IMR-90 (cell line): ENCODE measurements around the gene TEX13D. TPM values are rescaled to one million over a fixed set of nuclear protein-coding genes. Genes with fewer than 3 reads are reported as not detected.

ENCODE experiments used
- ATAC-seq: fragments of 200-7000 bp; cut with Tn5 transposase; 2 replicates; pipeline ENCODE4 v1.9.1; 2020; ENCODE audit warnings: low read depth, mild to moderate bottlenecking, moderate library complexity
- BruUV-seq: library from RNA; stranded (reverse); fragments of 400-500 nt; replicated peaks from 2 replicates; lab custom pipeline; 2021; lab: Mats Ljungman, UMichigan
- CTCF ChIA-PET: fragments of 300-600 bp; formaldehyde crosslinking; extraction: SDS; loops from one replicate; lab custom pipeline; 2021; ENCODE audit warnings: antibody characterized with exemption; lab: Yijun Ruan, JAX
- POLR2A ChIA-PET: fragments of 300-600 bp; sonication (Branson Sonifier 250); formaldehyde crosslinking; loops from one replicate; lab custom pipeline; 2022; ENCODE audit warnings: antibody characterized with exemption; ENCODE audit not compliant: unreplicated experiment; lab: Charles Lee
- DNase-seq: peaks from one replicate; pipeline ENCODE4 v3.0.0; 2013
- H2AFZ ChIP-seq: replicated peaks from 2 replicates; pipeline ENCODE3; 2013; ENCODE audit warnings: low read length, mild to moderate bottlenecking; ENCODE audit not compliant: poor library complexity
- H2AK5ac ChIP-seq: 2 replicates; pipeline ENCODE4 v1.6.1; 2013; ENCODE audit warnings: low read depth, low read length, inconsistent platforms
- H2AK9ac ChIP-seq: replicated peaks from 2 replicates; pipeline ENCODE3; 2013; ENCODE audit warnings: mild to moderate bottlenecking, low read depth, low read length, moderate library complexity; ENCODE audit not compliant: poor library complexity
- H2BK120ac ChIP-seq: 2 replicates; pipeline ENCODE4 v1.6.1; 2013; ENCODE audit warnings: low read depth, low read length, inconsistent platforms
- H2BK15ac ChIP-seq: 3 replicates; pipeline ENCODE4 v1.6.1; 2013; ENCODE audit warnings: low read depth, low read length, inconsistent platforms
- H2BK20ac ChIP-seq: 2 replicates; pipeline ENCODE4 v1.6.1; 2013; ENCODE audit warnings: low read depth, mild to moderate bottlenecking, inconsistent platforms, low read length, moderate library complexity
- H2BK5ac ChIP-seq: 2 replicates; pipeline ENCODE4 v1.6.1; 2013; ENCODE audit warnings: mild to moderate bottlenecking, low read depth, low read length, inconsistent platforms; ENCODE audit not compliant: poor library complexity, severe bottlenecking
- H3K14ac ChIP-seq: replicated peaks from 2 replicates; pipeline ENCODE4 v1.6.1; 2013; ENCODE audit warnings: low read depth, low read length, inconsistent platforms
- H3K18ac ChIP-seq: 2 replicates; pipeline ENCODE4 v1.6.1; 2013; ENCODE audit warnings: low read depth, low read length, control low read depth
- H3K23ac ChIP-seq: 2 replicates; pipeline ENCODE4 v1.6.1; 2013; ENCODE audit warnings: low read depth, low read length, inconsistent platforms
- H3K27ac ChIP-seq: 2 replicates; pipeline ENCODE4 v1.5.1; 2013; ENCODE audit warnings: mild to moderate bottlenecking, control low read depth, low read length; ENCODE audit not compliant: insufficient read depth
- H3K27me3 ChIP-seq: 2 replicates; pipeline ENCODE4 v1.6.1; 2013; ENCODE audit warnings: low read length; ENCODE audit not compliant: control insufficient read depth, insufficient read depth
- H3K36me3 ChIP-seq: 2 replicates; pipeline ENCODE4 v1.6.1; 2013; ENCODE audit warnings: low read length, mixed read lengths; ENCODE audit not compliant: control insufficient read depth, insufficient read depth
- H3K4ac ChIP-seq: 2 replicates; pipeline ENCODE4 v1.6.1; 2013; ENCODE audit warnings: low read depth, low read length, inconsistent platforms
- H3K4me1 ChIP-seq: 2 replicates; pipeline ENCODE4 v1.6.1; 2013; ENCODE audit warnings: low read length, mixed read lengths; ENCODE audit not compliant: control insufficient read depth, insufficient read depth
- H3K4me2 ChIP-seq: 2 replicates; pipeline ENCODE4 v1.6.1; 2013; ENCODE audit warnings: low read depth, mild to moderate bottlenecking, control low read depth, low read length, moderate library complexity
- H3K4me3 ChIP-seq: 2 replicates; pipeline ENCODE4 v1.5.1; 2013; ENCODE audit warnings: low read depth, mild to moderate bottlenecking, control low read depth, low read length, moderate library complexity; ENCODE audit not compliant: insufficient read depth
- H3K56ac ChIP-seq: 2 replicates; pipeline ENCODE4 v1.6.1; 2013; ENCODE audit warnings: low read length, inconsistent platforms; ENCODE audit not compliant: insufficient read depth; ENCODE audit errors: extremely low read depth
- H3K79me1 ChIP-seq, 2 experiments: 2 replicates each; pipeline ENCODE4 v1.6.1; 2013; ENCODE audit warnings: low read length in 2 of 2, inconsistent platforms in 1 of 2, low read depth in 1 of 2
- H3K9ac ChIP-seq: 2 replicates; pipeline ENCODE4 v1.6.1; 2013; ENCODE audit warnings: low read depth, low read length, control low read depth
- H3K9me1 ChIP-seq: 2 replicates; pipeline ENCODE4 v1.6.1; 2013; ENCODE audit warnings: low read length, inconsistent platforms; ENCODE audit not compliant: insufficient read depth
- H3K9me3 ChIP-seq: 2 replicates; pipeline ENCODE4 v1.6.1; 2013; ENCODE audit warnings: low read length; ENCODE audit not compliant: control insufficient read depth, insufficient read depth
- H4K20me1 ChIP-seq: 2 replicates; pipeline ENCODE4 v1.6.1; 2013; ENCODE audit warnings: low read length, inconsistent platforms; ENCODE audit not compliant: insufficient read depth
- H4K5ac ChIP-seq: 2 replicates; pipeline ENCODE4 v1.6.1; 2013; ENCODE audit warnings: mild to moderate bottlenecking, low read depth, low read length, control low read depth
- H4K8ac ChIP-seq, 2 experiments: 2 replicates each; pipeline ENCODE4 v1.6.1; 2013; ENCODE audit warnings: low read depth in 2 of 2, low read length in 2 of 2, control low read depth in 1 of 2, inconsistent platforms in 1 of 2
- H4K91ac ChIP-seq: 2 replicates; pipeline ENCODE4 v1.6.1; 2013; ENCODE audit warnings: low read depth, low read length, inconsistent platforms; ENCODE audit not compliant: insufficient read depth
- BHLHE40 ChIP-seq: fragments of 150-350 bp; IDR thresholded peaks from 2 replicates; pipeline ENCODE4 v1.6.1; 2016; ENCODE audit warnings: mild to moderate bottlenecking, low read depth, low read length
- CEBPB ChIP-seq: IDR thresholded peaks from 2 replicates; pipeline ENCODE4 v1.6.1; 2012; ENCODE audit warnings: low read depth, low read length, improper control_type of control experiment
- CHD1 ChIP-seq: IDR thresholded peaks from 2 replicates; pipeline ENCODE4 v1.6.1; 2012; ENCODE audit warnings: low read depth, low read length, improper control_type of control experiment
- FOS ChIP-seq: fragments of 150-350 bp; IDR thresholded peaks from 2 replicates; pipeline ENCODE4 v1.6.1; 2016; ENCODE audit warnings: low read depth, low read length
- MAFK ChIP-seq: IDR thresholded peaks from 2 replicates; pipeline ENCODE4 v1.6.1; 2012; ENCODE audit warnings: low read depth, low read length, improper control_type of control experiment
- MAZ ChIP-seq: IDR thresholded peaks from 2 replicates; pipeline ENCODE4 v1.6.1; 2012; ENCODE audit warnings: low read depth, mild to moderate bottlenecking, low read length, improper control_type of control experiment, moderate library complexity, borderline replicate concordance
- MXI1 ChIP-seq: IDR thresholded peaks from 2 replicates; pipeline ENCODE4 v1.6.1; 2012; ENCODE audit warnings: low read depth, mild to moderate bottlenecking, low read length, moderate library complexity, borderline replicate concordance
- NFE2L2 ChIP-seq: fragments of 150-350 bp; IDR thresholded peaks from 2 replicates; pipeline ENCODE4 v1.6.1; 2016; ENCODE audit warnings: low read depth, mild to moderate bottlenecking, low read length
- POLR2A ChIP-seq: IDR thresholded peaks from 2 replicates; pipeline ENCODE4 v1.6.1; 2012; ENCODE audit warnings: mild to moderate bottlenecking, low read depth, low read length
- RAD21 ChIP-seq: IDR thresholded peaks from 2 replicates; pipeline ENCODE4 v1.6.1; 2012; ENCODE audit warnings: low read length, improper control_type of control experiment
- RCOR1 ChIP-seq: IDR thresholded peaks from 2 replicates; pipeline ENCODE4 v1.6.1; 2012; ENCODE audit warnings: mild to moderate bottlenecking, low read length, improper control_type of control experiment; ENCODE audit not compliant: insufficient replicate concordance
- RFX5 ChIP-seq: IDR thresholded peaks from 2 replicates; pipeline ENCODE4 v1.8.0; 2012; ENCODE audit warnings: low read depth, mild to moderate bottlenecking, low read length, moderate library complexity
- SMC3 ChIP-seq: fragments of 150-350 bp; IDR thresholded peaks from 2 replicates; pipeline ENCODE4 v1.6.1; 2016; ENCODE audit warnings: low read depth, mild to moderate bottlenecking, antibody characterized with exemption, low read length, moderate library complexity
- WGBS, 2 experiments: methylation state at CpG; one replicate each; pipeline versions ENCODE4 v1.1.5 to v1.1.7; 2013; ENCODE audit warnings: missing lambda C conversion rate in 2 of 2; ENCODE audit not compliant: insufficient read length in 1 of 2; ENCODE audit errors: extremely low coverage in 2 of 2; 5-methylcytosine and 5-hydroxymethylcytosine counted together
- dilution Hi-C: fragments of 300-500 bp; cut with HindIII; formaldehyde crosslinking; loops from one replicate; pipeline ENCODE4 v1.14.3; 2018; ENCODE audit warnings: low sequenced_read_pairs; ENCODE audit not compliant: unreplicated experiment
- in situ Hi-C: fragments of 300-500 bp; cut with MboI; formaldehyde crosslinking; loops from 3 replicates; pipeline ENCODE4 v1.14.3; 2019; ENCODE audit warnings: low sequenced_read_pairs, inconsistent platforms, mixed read lengths
- intact Hi-C: fragments of 100-400 bp; cut with micrococcal nuclease; formaldehyde crosslinking; loops from 2 replicates; pipeline ENCODE4 v1.10.0; 2022
- polyA plus RNA-seq, 3 experiments: library from polyadenylated mRNA; depleted of rRNA; stranded (reverse); fragments of >200 nt; gene quantifications; 2 replicates each; pipeline ENCODE4 v1.2.3, GENCODE V29; 2012; ENCODE audit warnings: low replicate concordance in 1 of 3
- total RNA-seq: library from RNA; depleted of rRNA; stranded (reverse); fragments of >200 nt; gene quantifications from 2 replicates; pipeline ENCODE4 v1.2.3, GENCODE V29; 2012
- TF ChIP-seq, protein P1 (sequence below): fragments of 150-350 bp; IDR thresholded peaks from 2 replicates; pipeline ENCODE4 v1.6.1; 2017; ENCODE audit warnings: mild to moderate bottlenecking, antibody characterized with exemption, low read length, low read depth
- TF ChIP-seq, protein P2 (sequence below): fragments of 150-350 bp; IDR thresholded peaks from 2 replicates; pipeline ENCODE4 v1.6.1; 2016; ENCODE audit warnings: low read depth, mild to moderate bottlenecking, low read length, moderate library complexity, borderline replicate concordance
- TF ChIP-seq, protein P3 (sequence below): conservative IDR thresholded peaks from 2 replicates; pipeline ENCODE4 v1.5.1; 2012; ENCODE audit warnings: mild to moderate bottlenecking, low read depth, low read length, improper control_type of control experiment

The TEX13D gene
- total and polyA plus RNA-seq, 2 of the 4 experiments (the other 2 are of a cell fraction), result not detected

- no peak overlapping the region for H3K18ac ChIP-seq
- DNase-seq (no peak), ATAC-seq (no peak)
- H4K91ac ChIP-seq, result no peak overlapping the region
- no peak overlapping the region for H2AFZ ChIP-seq
- no peak overlapping the region for H3K4me2 ChIP-seq
- H2BK5ac ChIP-seq, result no peak overlapping the region
- TF ChIP-seq MXI1 (no peak), SMC3 (no peak), RAD21 (no peak), BHLHE40 (no peak), FOS (no peak), NFE2L2 (no peak), RCOR1 (no peak), CEBPB (no peak), MAFK (no peak), MAZ (no peak), POLR2A (no peak), CHD1 (no peak), RFX5 (no peak)
- TF ChIP-seq, protein P1, sequence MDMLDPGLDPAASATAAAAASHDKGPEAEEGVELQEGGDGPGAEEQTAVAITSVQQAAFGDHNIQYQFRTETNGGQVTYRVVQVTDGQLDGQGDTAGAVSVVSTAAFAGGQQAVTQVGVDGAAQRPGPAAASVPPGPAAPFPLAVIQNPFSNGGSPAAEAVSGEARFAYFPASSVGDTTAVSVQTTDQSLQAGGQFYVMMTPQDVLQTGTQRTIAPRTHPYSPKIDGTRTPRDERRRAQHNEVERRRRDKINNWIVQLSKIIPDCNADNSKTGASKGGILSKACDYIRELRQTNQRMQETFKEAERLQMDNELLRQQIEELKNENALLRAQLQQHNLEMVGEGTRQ, result no peak
- TF ChIP-seq, protein P2, sequence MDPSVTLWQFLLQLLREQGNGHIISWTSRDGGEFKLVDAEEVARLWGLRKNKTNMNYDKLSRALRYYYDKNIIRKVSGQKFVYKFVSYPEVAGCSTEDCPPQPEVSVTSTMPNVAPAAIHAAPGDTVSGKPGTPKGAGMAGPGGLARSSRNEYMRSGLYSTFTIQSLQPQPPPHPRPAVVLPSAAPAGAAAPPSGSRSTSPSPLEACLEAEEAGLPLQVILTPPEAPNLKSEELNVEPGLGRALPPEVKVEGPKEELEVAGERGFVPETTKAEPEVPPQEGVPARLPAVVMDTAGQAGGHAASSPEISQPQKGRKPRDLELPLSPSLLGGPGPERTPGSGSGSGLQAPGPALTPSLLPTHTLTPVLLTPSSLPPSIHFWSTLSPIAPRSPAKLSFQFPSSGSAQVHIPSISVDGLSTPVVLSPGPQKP, result no peak
- TF ChIP-seq, protein P3, sequence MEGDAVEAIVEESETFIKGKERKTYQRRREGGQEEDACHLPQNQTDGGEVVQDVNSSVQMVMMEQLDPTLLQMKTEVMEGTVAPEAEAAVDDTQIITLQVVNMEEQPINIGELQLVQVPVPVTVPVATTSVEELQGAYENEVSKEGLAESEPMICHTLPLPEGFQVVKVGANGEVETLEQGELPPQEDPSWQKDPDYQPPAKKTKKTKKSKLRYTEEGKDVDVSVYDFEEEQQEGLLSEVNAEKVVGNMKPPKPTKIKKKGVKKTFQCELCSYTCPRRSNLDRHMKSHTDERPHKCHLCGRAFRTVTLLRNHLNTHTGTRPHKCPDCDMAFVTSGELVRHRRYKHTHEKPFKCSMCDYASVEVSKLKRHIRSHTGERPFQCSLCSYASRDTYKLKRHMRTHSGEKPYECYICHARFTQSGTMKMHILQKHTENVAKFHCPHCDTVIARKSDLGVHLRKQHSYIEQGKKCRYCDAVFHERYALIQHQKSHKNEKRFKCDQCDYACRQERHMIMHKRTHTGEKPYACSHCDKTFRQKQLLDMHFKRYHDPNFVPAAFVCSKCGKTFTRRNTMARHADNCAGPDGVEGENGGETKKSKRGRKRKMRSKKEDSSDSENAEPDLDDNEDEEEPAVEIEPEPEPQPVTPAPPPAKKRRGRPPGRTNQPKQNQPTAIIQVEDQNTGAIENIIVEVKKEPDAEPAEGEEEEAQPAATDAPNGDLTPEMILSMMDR, result no peak
- no peak overlapping the region for H4K5ac ChIP-seq
- no peak overlapping the region for H2BK20ac ChIP-seq
- no peaks in the 10 kb centered on the region for H3K27me3 ChIP-seq
- in situ Hi-C loops (no loop called here), dilution Hi-C loops (no loop called here), intact Hi-C loops (no loop called here)
- no peak overlapping the region for H2BK15ac ChIP-seq
- no peak overlapping the region for H3K4me3 ChIP-seq
- H2BK120ac ChIP-seq, result no peak overlapping the region
- no peak overlapping the region for H3K27ac ChIP-seq
- H4K20me1 ChIP-seq, result no peaks in the 10 kb centered on the region
- H3K36me3 ChIP-seq, result no peaks in the 10 kb centered on the region
- no peak overlapping the region for H4K8ac ChIP-seq
- no peak overlapping the region for H3K23ac ChIP-seq
- ChIA-PET CTCF (no interaction called here), POLR2A (no interaction called here)
- WGBS, 2 experiments, result no CpG with 5 or more reads among the region's 2 CpGs
- H2AK9ac ChIP-seq, result no peak overlapping the region
- H3K4ac ChIP-seq, result no peak overlapping the region
- H2AK5ac ChIP-seq, result no peak overlapping the region
- no peak overlapping the region for H3K56ac ChIP-seq
- no peaks in the 10 kb centered on the region for H3K79me1 ChIP-seq
- H3K14ac ChIP-seq, result no peak overlapping the region
- H3K4me1 ChIP-seq, result no peaks in the 10 kb centered on the region
- no TSS peak for BruUV-seq
- H3K9me1 ChIP-seq, result no peaks in the 10 kb centered on the region
- H3K9ac ChIP-seq, result no peak overlapping the region
- no peaks in the 10 kb centered on the region for H3K9me3 ChIP-seq
Observed at GRCh38 chrX:124362072-124362471, 29.6 kb downstream of the TEX13D start.
